SK-N-MC (cell line): ENCODE data around the gene CLCN5.

Experiments used
- EZH2 ChIP-seq: fragments of 200-600 bp; sonication (generic); IDR thresholded peaks from one replicate; pipeline ENCODE4 v1.6.1; 2017; ENCODE audit warnings: antibody characterized with exemption
- FOXP2 ChIP-seq: optimal IDR thresholded peaks from 2 replicates; pipeline ENCODE3; 2011; ENCODE audit warnings: mild to moderate bottlenecking, moderate library complexity; ENCODE audit not compliant: insufficient read depth; ENCODE audit errors: extremely low read length, control extremely low read depth
- POLR2AphosphoS5 ChIP-seq: IDR thresholded peaks from 2 replicates; pipeline ENCODE4 v1.6.1; 2012; ENCODE audit warnings: mild to moderate bottlenecking, low read depth, low read length, borderline replicate concordance

- no peak for TF ChIP-seq EZH2
- no peak for TF ChIP-seq POLR2AphosphoS5
- TF ChIP-seq FOXP2, result no peak
Observed at GRCh38 chrX:50066318-50066937, 144.0 kb downstream of the CLCN5 start.
